Pulmonary artery endothelial cell (primary cell): ENCODE results near the gene LITAF. TPM values are rescaled to one million over a fixed set of nuclear protein-coding genes. Genes with fewer than 3 reads are reported as not detected.
"Not testable (repeated sequence)": the region's sequence is repeated elsewhere in the genome, so short reads cannot be mapped to it uniquely, and the experiment has no call there.

ENCODE experiments used
- DNase-seq: peaks from one replicate; pipeline ENCODE4 v3.0.0-alpha.2; 2011; ENCODE audit warnings: low read depth, low spot score
- total RNA-seq: library from RNA; depleted of rRNA; stranded (reverse); fragments of >200 nt; gene quantifications from 2 replicates; pipeline ENCODE4 v1.2.3, GENCODE V29; 2014

Gene LITAF
- total RNA-seq, 1 donor from 2014 or later, result 3.0 TPM

- DNase-seq, result no peak
Measured at GRCh38 chr16:11576427-11577289, 10.1 kb downstream of the LITAF start.

- DNase-seq, result no peak
Measured at GRCh38 chr16:11575223-11575589, 11.5 kb downstream of the LITAF start.

- DNase-seq, result no peak
Measured at GRCh38 chr16:11572301-11572995, 14.3 kb downstream of the LITAF start.

DNA sequence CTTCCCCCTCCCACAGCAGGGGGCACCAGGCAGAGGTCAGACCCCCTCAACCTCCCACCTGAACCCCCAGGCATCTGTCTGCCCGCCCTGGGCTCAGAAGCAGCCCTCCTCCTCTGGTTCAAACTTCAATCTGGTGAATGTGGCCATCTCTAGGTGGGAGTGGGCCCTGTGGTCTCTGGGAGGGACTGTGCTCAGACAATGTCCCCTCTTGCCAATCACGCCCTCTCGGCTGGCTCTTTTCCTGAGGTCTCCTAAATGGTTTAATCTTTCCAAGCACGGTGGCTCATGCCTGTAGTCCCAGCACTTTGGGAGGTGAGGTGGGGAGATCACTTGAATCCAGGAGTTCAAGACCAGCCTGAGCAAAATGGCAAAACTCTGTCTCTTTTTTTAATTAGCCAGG lies 15.2 kb downstream of the LITAF start:
- DNase-seq, result no peak

DNA sequence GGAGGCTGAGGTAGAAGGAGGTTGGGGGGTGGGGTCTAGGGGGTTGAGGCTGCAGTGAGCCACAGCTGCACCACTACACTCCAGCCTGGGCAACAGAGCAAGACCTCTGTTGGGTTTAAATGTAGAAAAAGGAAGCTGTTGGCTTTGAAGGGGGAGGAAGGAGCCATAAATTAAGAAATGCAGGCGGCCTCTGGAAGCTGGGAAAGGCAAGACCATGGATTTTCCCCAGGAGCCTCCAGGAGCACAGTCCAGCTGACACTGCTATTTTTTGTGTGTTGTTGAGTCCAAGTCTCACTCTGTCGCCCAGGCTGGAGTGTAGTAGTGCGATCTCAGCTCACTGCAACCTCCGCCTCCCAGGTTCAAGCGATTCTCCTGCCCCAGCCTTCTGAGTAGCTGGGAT lies 15.9 kb downstream of the LITAF start:
- DNase-seq, result no peak

DNA sequence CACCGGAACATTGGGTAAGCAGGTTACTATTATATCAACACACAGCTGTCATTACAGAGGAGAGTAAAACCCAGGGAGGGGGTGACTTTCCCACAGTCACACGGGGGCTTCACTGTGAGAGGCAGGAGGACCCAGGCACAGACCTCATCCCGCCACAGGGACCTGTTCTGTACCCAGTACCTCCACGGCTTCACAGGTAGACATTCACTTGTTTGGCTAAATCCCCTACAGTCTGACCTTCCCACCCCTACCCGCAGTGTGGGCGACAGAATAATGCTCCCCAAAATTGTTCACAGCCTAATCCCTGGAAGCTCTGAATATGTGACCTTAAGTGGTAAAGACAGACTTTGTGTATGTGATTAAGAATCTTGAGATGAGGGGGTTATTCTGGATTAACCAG lies 16.5 kb downstream of the LITAF start:
- no peak for DNase-seq

DNA sequence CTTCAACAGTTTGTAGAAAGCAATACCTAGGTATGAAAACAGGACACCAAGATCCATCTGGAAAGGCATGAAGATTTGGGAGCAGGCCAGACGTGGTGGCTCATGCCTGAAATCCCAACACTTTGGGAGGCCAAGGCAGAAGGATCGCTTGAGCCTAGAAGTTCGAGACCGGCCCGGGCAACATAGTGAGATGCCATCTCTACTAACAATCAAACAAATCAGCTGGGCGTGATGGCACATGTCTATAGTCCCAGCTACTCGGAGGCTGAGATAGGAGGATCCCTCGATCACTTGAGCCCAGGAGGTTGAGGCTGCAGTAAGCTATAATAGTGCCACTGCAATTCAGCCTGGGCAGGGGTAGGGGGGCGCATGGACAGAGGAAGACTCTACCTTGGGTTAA lies 20.3 kb downstream of the LITAF start:
- DNase-seq, result no peak

DNA sequence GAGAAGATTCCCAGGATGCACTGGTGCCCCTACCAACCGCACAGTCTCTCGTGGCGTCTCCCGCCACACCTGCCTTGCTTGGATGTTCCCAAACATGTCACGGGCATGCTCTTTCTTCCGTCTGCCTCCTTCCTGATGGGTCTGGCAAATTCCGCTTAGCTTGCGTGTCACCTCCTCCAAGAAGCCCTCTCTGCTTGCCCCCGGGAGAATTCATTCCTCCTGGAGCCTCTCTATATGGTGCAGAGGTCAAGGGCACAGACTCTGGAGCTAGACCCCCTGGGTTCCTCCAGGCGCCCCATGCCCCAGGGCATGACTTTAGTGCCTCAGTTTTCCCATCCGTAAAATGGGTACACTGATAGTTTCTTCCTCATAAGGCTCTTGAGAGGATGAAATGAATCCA lies 21.1 kb downstream of the LITAF start:
- DNase-seq, result no peak

- no peak for DNase-seq
Measured at GRCh38 chr16:11564046-11564926, 22.4 kb downstream of the LITAF start.

GRCh38 chr16:11563493-11564040 lies 23.2 kb downstream of the LITAF start:
- no peak for DNase-seq

DNA sequence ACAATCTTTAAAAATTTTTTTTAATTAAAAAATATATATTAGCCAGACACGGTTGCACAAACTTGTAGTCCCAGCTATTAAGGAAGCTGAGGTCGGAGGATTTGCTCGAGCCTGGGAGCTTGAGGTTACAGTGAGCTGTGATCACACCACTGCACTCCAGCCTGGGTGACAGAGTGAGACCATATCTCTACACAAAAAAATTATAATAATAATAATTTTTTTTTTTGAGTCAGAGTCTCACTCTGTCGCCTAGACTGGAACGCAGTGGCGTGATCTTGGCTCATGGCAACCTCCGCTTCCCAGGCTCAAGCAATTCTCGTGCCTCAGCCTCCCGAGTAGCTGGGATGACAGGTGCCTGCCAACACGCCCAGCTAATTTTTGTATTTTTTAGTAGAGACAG lies 23.8 kb downstream of the LITAF start:
- DNase-seq, result no peak

GRCh38 chr16:11562411-11562810 lies 24.3 kb downstream of the LITAF start:
- DNase-seq, result no peak

- DNase-seq, result no peak
Measured at GRCh38 chr16:11561856-11562255, 24.9 kb downstream of the LITAF start.

DNA sequence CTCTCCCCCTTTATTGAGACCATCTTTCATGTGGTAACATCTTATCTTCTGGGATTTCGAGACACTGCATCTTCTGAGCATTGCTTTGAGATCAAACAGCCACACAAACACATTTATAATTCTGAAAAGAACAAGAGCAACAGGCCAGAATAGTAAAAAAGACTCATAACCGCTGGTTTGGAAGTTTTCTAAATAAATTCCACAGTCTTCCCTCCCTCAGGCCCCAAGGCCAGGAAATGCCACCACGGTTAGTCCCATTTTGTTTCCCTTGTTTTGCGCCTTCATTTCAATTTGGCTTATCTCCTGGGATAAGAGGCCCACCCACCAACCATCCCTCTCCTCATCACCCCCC lies 25.3 kb downstream of the LITAF start:
- DNase-seq, result no peak

DNA sequence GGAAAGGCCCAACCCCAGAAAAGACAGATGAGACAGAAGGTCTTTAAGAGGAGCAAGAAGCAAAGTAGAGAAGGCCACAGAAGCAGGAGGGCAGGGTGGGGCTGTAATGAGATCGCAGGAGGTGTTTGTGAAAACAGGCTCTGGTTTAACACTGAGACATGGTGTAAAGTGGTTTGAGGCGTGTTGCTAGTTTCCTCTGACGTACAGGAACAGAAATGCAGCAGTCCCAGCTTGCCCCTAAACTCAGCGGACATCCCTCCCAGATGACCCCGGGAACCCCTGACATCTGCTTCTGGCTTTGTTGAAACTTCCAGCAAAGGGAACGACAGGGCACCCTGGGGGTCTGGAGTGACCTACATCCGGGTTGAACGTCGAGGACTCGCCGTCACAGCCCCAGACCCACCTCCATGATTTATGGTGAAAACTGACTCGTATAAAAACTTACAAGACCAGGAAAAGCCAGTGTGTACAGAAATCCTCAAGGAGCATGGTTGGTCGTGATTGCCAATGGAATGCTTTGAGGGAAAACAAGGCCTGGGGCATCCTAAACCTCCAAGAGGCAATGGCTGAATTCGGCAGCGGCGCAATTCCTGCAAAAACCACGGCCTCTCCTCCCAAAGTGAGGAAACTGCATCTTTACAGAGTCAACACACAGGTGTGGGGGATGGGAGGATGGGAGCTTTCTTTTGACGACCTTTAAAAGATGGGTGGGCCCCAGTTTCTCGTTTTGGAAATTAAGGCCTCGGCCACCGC lies 25.8 kb downstream of the LITAF start:
- no peak for DNase-seq

DNA sequence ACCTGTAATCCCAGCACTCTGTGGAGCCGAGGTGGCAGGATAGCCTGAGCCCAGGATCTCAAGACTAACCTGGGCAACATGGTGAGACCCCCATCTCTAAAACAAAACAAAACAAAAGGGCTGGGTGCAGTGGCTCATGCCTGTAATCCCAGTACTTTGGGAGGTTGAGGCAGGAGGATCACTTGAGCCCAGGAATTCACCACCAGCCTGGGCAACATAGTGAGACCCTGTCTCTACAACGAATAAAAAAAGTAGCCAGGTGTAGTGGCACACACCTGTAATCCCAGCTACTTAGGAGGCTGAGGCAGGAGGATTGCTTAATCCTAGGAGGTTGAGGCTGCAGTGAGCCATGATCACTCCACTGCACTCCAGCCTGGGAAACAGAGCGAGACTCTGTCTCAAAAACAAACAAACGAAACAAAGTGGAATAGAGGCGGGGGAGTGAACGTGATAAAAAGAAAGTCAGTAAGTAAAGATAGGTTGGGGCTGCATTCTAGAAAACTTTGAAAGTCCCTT lies 28.4 kb downstream of the LITAF start:
- not testable (repeated sequence) for DNase-seq

DNA sequence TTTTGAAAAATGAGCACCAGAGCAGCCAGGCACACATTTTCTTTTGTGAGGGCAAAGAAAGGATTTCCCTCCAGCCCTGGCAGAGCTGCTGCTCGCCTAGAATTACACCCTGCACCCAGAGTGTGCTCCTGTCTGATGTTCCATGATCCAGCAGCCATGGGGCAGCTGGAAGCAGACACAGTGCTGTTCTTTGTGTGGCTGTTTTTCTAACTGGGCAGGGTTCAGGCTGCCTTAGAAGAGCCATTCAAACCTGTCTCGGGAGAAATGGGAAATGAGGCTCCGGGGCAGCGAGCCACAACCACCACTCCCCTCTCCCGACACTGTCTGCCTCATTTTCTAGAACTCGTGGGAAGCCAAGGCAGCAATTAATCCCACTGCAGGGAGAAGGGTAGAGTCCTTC lies 28.9 kb downstream of the LITAF start:
- no peak for DNase-seq

DNA sequence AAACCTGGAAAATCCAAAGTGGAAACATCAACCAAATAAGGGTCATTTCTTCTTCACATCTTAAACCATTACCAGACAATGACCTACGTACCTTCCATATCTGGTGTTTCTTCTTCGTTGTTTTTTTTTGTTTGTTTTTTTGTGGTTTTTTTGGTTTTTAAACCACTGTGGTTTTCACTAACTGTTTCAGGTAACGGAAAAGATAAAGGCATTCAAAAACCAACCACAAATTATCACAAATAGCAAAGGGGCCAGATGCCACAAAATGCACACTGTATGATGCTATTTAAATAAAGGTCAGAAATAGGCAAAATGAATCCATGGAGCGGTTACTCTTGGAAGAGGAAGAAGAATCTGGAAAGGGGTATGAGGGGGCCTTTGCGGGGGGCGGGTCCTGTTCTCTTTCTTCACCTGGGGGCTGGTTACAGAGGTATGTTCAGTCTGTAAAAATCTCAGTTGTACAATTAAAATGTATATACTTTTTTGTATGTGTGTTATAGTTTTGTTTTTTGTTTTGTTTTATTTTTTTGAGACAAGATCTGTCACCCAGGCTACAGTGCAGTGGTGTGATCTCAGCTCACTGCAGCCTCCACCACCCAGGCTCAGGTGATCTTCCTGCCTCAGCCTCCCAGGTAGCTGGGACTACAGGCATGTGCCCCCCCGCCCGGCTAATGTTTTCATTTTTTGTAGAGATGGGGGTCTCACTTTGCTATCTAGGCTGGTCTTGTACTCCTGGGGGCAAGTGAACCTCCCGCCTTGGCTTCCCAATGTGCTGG lies 29.6 kb downstream of the LITAF start:
- DNase-seq, result no peak

- DNase-seq, result no peak
Measured at GRCh38 chr16:11556214-11556819, 30.4 kb downstream of the LITAF start.

DNA sequence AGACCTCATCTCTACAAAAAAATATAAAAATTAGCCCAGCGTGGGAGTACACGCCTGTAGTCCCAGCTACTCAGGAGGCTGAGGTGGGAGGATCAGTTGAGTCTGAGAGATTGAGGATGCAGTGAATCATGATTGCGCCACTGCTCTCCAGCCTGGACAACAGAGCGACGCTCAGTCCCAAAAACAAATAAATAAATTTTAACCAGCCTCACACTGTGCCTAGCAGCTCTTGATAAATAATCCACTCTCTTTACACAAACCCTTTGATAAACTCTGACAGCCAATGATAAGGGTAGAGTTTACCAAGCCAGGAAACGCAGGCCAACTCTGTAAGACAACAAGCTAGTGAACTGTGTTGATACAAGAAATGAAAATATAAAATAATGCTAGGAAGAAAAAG lies 32.7 kb downstream of the LITAF start:
- no peak for DNase-seq
